Neuronal stem cell (in vitro differentiated cells): ENCODE results near the gene CSNK1D.

Source experiments
- DNase-seq: peaks from one replicate; pipeline ENCODE4 v3.0.0-alpha.2; 2013; ENCODE audit warnings: low spot score
- H2AFZ ChIP-seq: one replicate; pipeline ENCODE4 v1.6.1; 2013; ENCODE audit warnings: mild to moderate bottlenecking, low read length, inconsistent platforms
- H2AK5ac ChIP-seq: 2 replicates; pipeline ENCODE4 v1.6.1; 2013; ENCODE audit warnings: low read depth, mild to moderate bottlenecking, inconsistent platforms, low read length, moderate library complexity, mixed read lengths
- H2BK120ac ChIP-seq: 2 replicates; pipeline ENCODE4 v1.6.1; 2013; ENCODE audit warnings: low read depth, mild to moderate bottlenecking, inconsistent platforms, low read length, moderate library complexity, mixed read lengths
- H2BK12ac ChIP-seq: one replicate; pipeline ENCODE4 v1.6.1; 2013; ENCODE audit warnings: low read length, inconsistent platforms
- H2BK15ac ChIP-seq: 2 replicates; pipeline ENCODE4 v1.6.1; 2013; ENCODE audit warnings: mild to moderate bottlenecking, low read length, inconsistent platforms, mixed read lengths
- H2BK5ac ChIP-seq: one replicate; pipeline ENCODE4 v1.6.1; 2013; ENCODE audit warnings: inconsistent platforms, mild to moderate bottlenecking, low read length, moderate library complexity
- H3K14ac ChIP-seq: one replicate; pipeline ENCODE4 v1.6.1; 2013; ENCODE audit warnings: low read length, inconsistent platforms
- H3K18ac ChIP-seq: 2 replicates; pipeline ENCODE4 v1.6.1; 2013; ENCODE audit warnings: low read length, inconsistent platforms
- H3K23ac ChIP-seq: 2 replicates; pipeline ENCODE4 v1.6.1; 2013; ENCODE audit warnings: low read depth, mild to moderate bottlenecking, mixed read lengths, low read length, inconsistent platforms; ENCODE audit not compliant: poor library complexity
- H3K27ac ChIP-seq: replicated peaks from 3 replicates; pipeline ENCODE4 v1.5.1; 2013; ENCODE audit warnings: low read length, inconsistent platforms
- H3K27me3 ChIP-seq, 3 experiments: 2 replicates each; pipeline ENCODE4 v1.6.1; 2013; ENCODE audit warnings: low read length in 3 of 3, mild to moderate bottlenecking in 2 of 3, inconsistent platforms in 1 of 3, low read depth in 1 of 3, mixed read lengths in 1 of 3, moderate library complexity in 1 of 3; ENCODE audit not compliant: control insufficient read depth in 3 of 3, insufficient read depth in 3 of 3
- H3K36me3 ChIP-seq, 2 donors: replicated peaks in 1 of 2; 2 replicates each; pipeline ENCODE4 v1.6.1; 2013; ENCODE audit warnings: low read length in 2 of 2; ENCODE audit not compliant: control insufficient read depth in 2 of 2, insufficient read depth in 2 of 2
- H3K4ac ChIP-seq: 2 replicates; pipeline ENCODE4 v1.6.1; 2013; ENCODE audit warnings: inconsistent platforms, mild to moderate bottlenecking, low read length, moderate library complexity
- H3K4me1 ChIP-seq, 2 donors: 1 replicate in 1 of 2; 2 replicates in 1 of 2; pipeline ENCODE4 v1.6.1; 2013; ENCODE audit warnings: low read length in 2 of 2, low read depth in 1 of 2; ENCODE audit not compliant: control insufficient read depth in 2 of 2, insufficient read depth in 1 of 2
- H3K4me2 ChIP-seq: one replicate; pipeline ENCODE4 v1.6.1; 2013; ENCODE audit warnings: mild to moderate bottlenecking, low read length, inconsistent platforms; ENCODE audit not compliant: insufficient read depth, poor library complexity, severe bottlenecking
- H3K4me3 ChIP-seq, 2 donors: 2 replicates each; pipeline ENCODE4 v1.5.1; 2013; ENCODE audit warnings: low read length in 2 of 2, mild to moderate bottlenecking in 2 of 2, inconsistent platforms in 1 of 2, moderate library complexity in 1 of 2
- H3K79me1 ChIP-seq: one replicate; pipeline ENCODE4 v1.6.1; 2013; ENCODE audit warnings: low read depth, mild to moderate bottlenecking, inconsistent platforms, low read length, moderate library complexity
- H3K9ac ChIP-seq: one replicate; pipeline ENCODE4 v1.6.1; 2013; ENCODE audit warnings: mild to moderate bottlenecking, low read depth, low read length, inconsistent platforms; ENCODE audit not compliant: poor library complexity
- H3K9me3 ChIP-seq, 2 donors: replicated peaks in 1 of 2; 2 replicates each; pipeline versions ENCODE3 to v1.6.1; 2013; ENCODE audit warnings: low read length in 2 of 2, mild to moderate bottlenecking in 2 of 2, inconsistent platforms in 1 of 2, low read depth in 1 of 2, mixed read lengths in 1 of 2, moderate library complexity in 1 of 2; ENCODE audit not compliant: control insufficient read depth in 2 of 2, insufficient read depth in 1 of 2
- H4K8ac ChIP-seq: one replicate; pipeline ENCODE4 v1.6.1; 2013; ENCODE audit warnings: low read depth, mild to moderate bottlenecking, inconsistent platforms, low read length, moderate library complexity
- H4K91ac ChIP-seq: one replicate; pipeline ENCODE4 v1.6.1; 2013; ENCODE audit warnings: low read length, low read depth, mild to moderate bottlenecking, inconsistent platforms; ENCODE audit not compliant: poor library complexity
- WGBS, 2 donors: extraction: QIAGEN DNeasy Blood & Tissue Kit; methylation state at CpG; one replicate each; pipeline ENCODE4 v1.1.7; 2013; ENCODE audit warnings: missing lambda C conversion rate in 2 of 2, mixed read lengths in 1 of 2; ENCODE audit not compliant: insufficient read length in 2 of 2, insufficient replicate concordance in 1 of 2; ENCODE audit errors: extremely low coverage in 2 of 2; 5-methylcytosine and 5-hydroxymethylcytosine counted together

The CSNK1D gene

GRCh38 chr17:82316651-82317393 is 43.3 kb upstream of the CSNK1D start:
- Histone ChIP-seq H2AK5ac (peak overlapping the region; percentile 96), H2BK5ac (peak overlapping the region; percentile 90), H2BK120ac (peak overlapping the region; percentile 72), H4K91ac (no peak overlapping the region), H2BK12ac (peak overlapping the region; percentile 22), H3K14ac (peak overlapping the region; percentile 21), H3K27me3 (peaks cover 0 to 29% (median 5%) of the 10 kb centered on the region in 3 experiments), H3K4ac (no peak overlapping the region), H2AFZ (peak overlapping the region; percentile 59), H3K79me1 (peaks cover 3% of the 10 kb centered on the region), H2BK15ac (peak overlapping the region; percentile 81), H3K4me3 (no peak overlapping the region), H3K9me3 (peaks cover 7 to 10% of the 10 kb centered on the region in 2 donors), H3K18ac (peak overlapping the region; percentile 80), H3K23ac (peak overlapping the region; percentile 73), H3K4me2 (peak overlapping the region; percentile 25), H3K4me1 (peaks cover 11 to 21% of the 10 kb centered on the region in 2 donors), H3K27ac (no peak overlapping the region), H3K9ac (peak overlapping the region; percentile 70), H3K36me3 (no peaks in the 10 kb centered on the region), H4K8ac (no peak overlapping the region)
- no CpG with 5 or more reads among the region's 29 CpGs for WGBS, 2 donors
- no peak for DNase-seq

- Histone ChIP-seq H3K36me3 (no peaks in the 10 kb centered on the region), H3K9ac (peak overlapping the region; percentile 44), H3K4ac (no peak overlapping the region), H2AFZ (peak overlapping the region; percentile 71), H2BK120ac (peak overlapping the region; percentile 72), H4K91ac (peak overlapping the region; percentile 89), H3K4me1 (peaks cover 11 to 21% of the 10 kb centered on the region in 2 donors), H3K18ac (peak overlapping the region; percentile 98), H3K23ac (peak overlapping the region; percentile 85), H2BK12ac (peak overlapping the region; percentile 73), H3K79me1 (peaks cover 3% of the 10 kb centered on the region), H3K27me3 (peaks cover 0 to 28% (median 5%) of the 10 kb centered on the region in 3 experiments), H3K9me3 (peaks cover 7 to 10% of the 10 kb centered on the region in 2 donors), H3K4me2 (peak overlapping the region; percentile 49), H4K8ac (peak overlapping the region; percentile 100), H3K4me3 (no peak overlapping the region), H3K14ac (peak overlapping the region; percentile 89), H2AK5ac (peak overlapping the region; percentile 94), H2BK15ac (peak overlapping the region; percentile 97), H3K27ac (no peak overlapping the region), H2BK5ac (no peak overlapping the region)
- no CpG with 5 or more reads among the region's 36 CpGs for WGBS, 2 donors
- DNase-seq: no peak
Measured at GRCh38 chr17:82315703-82316358, 42.3 kb upstream of the CSNK1D start.

GRCh38 chr17:82314727-82315605 is 41.5 kb upstream of the CSNK1D start:
- Histone ChIP-seq H3K4me3 (no peak overlapping the region), H3K4ac (no peak overlapping the region), H3K36me3 (no peaks in the 10 kb centered on the region), H2BK12ac (peak overlapping the region; percentile 73), H2AFZ (no peak overlapping the region), H3K18ac (peak overlapping the region; percentile 98), H3K79me1 (peaks cover 3% of the 10 kb centered on the region), H4K8ac (no peak overlapping the region), H3K9ac (no peak overlapping the region), H4K91ac (no peak overlapping the region), H3K27me3 (peaks cover 0 to 36% (median 5%) of the 10 kb centered on the region in 3 experiments), H2AK5ac (peak overlapping the region; percentile 94), H3K9me3 (peaks cover 7 to 10% of the 10 kb centered on the region in 2 donors), H3K4me1 (peaks cover 11 to 21% of the 10 kb centered on the region in 2 donors), H3K4me2 (no peak overlapping the region), H3K23ac (peak overlapping the region; percentile 65), H2BK15ac (peak overlapping the region; percentile 97), H3K27ac (no peak overlapping the region), H2BK5ac (no peak overlapping the region), H2BK120ac (peak overlapping the region; percentile 72), H3K14ac (peak overlapping the region; percentile 89)
- no peak for DNase-seq
- no CpG with 5 or more reads among the region's 32 CpGs for WGBS, 2 donors
